Natural killer cell treated with Interleukin-12 subunit alpha and Interleukin-12 subunit beta and Interleukin-15 and Interleukin-18, amount 100 ng/mL, for 72 hours (primary cell): Measurements from ENCODE around the gene CACNA2D4. TPM values are rescaled to one million over a fixed set of nuclear protein-coding genes. Genes with fewer than 3 reads are reported as not detected.

Experiments used
- ATAC-seq, 2 donors: fragments of 150-1000 bp; cut with Tn5 transposase in 1 of 2; sonication (Bioruptor Pico), chemical (Tn5 transposase) in 1 of 2; 2 replicates each; pipeline ENCODE4 v1.10.0; 2021
- DNase-seq: peaks from one replicate; pipeline ENCODE4 v3.0.0; 2022; ENCODE audit warnings: low spot score
- H3K27ac Mint-ChIP-seq, 2 donors: 1 replicate in 1 of 2; 2 replicates in 1 of 2; pipeline ENCODE4 v1.8.0; 2022; ENCODE audit warnings: mixed read lengths in 2 of 2, mild to moderate bottlenecking in 1 of 2, moderate library complexity in 1 of 2
- H3K27me3 Mint-ChIP-seq, 2 donors: 1 replicate in 1 of 2; 2 replicates in 1 of 2; pipeline ENCODE4 v1.8.0; 2022; ENCODE audit warnings: mixed read lengths in 2 of 2
- H3K36me3 Mint-ChIP-seq: one replicate; pipeline ENCODE4 v1.8.0; 2022; ENCODE audit warnings: mixed read lengths
- H3K4me1 Mint-ChIP-seq, 2 donors: 1 replicate in 1 of 2; 2 replicates in 1 of 2; pipeline ENCODE4 v1.8.0; 2022; ENCODE audit warnings: low read depth in 2 of 2, mixed read lengths in 2 of 2, mild to moderate bottlenecking in 1 of 2
- H3K4me3 Mint-ChIP-seq: one replicate; pipeline ENCODE4 v1.8.0; 2022; ENCODE audit warnings: mixed read lengths
- H3K9me3 Mint-ChIP-seq: 2 replicates; pipeline ENCODE4 v1.8.0; 2022; ENCODE audit warnings: mixed read lengths
- total RNA-seq, 2 donors: library from RNA; stranded (reverse); gene quantifications; one replicate each; pipeline ENCODE4 v1.2.3, GENCODE V29; 2022

Gene CACNA2D4
- total RNA-seq, 2 donors from 2014 or later: 4.5 to 12.1 TPM

GRCh38 chr12:1929241-1929984 is 11.0 kb upstream of the CACNA2D4 start:
- H3K27me3 Mint-ChIP-seq: peaks cover 0 to 3% of the 10 kb centered on the region in 2 donors

GRCh38 chr12:1928439-1929121 is 10.1 kb upstream of the CACNA2D4 start:
- peaks cover 1 to 3% of the 10 kb centered on the region in 2 donors for H3K27me3 Mint-ChIP-seq
- H3K4me1 Mint-ChIP-seq: peaks cover 8 to 13% of the 10 kb centered on the region in 2 donors
- H3K9me3 Mint-ChIP-seq: no peaks in the 10 kb centered on the region
- ATAC-seq: no peak
- no peak overlapping the region for H3K27ac Mint-ChIP-seq
- H3K36me3 Mint-ChIP-seq: no peaks in the 10 kb centered on the region
- no peak for DNase-seq
- no peak overlapping the region for H3K4me3 Mint-ChIP-seq

More at GRCh38 chr12:1929241-1929984, 11.0 kb upstream of the CACNA2D4 start:
- Mint-ChIP-seq H3K9me3 (no peaks in the 10 kb centered on the region), H3K4me1 (peaks cover 7 to 11% of the 10 kb centered on the region in 2 donors), H3K36me3 (no peaks in the 10 kb centered on the region), H3K27ac (no peak overlapping the region), H3K4me3 (no peak overlapping the region)
- ATAC-seq: no peak
- no peak for DNase-seq

- no peaks in the 10 kb centered on the region for H3K36me3 Mint-ChIP-seq
- H3K27ac Mint-ChIP-seq: no peak overlapping the region
- DNase-seq (no peak), ATAC-seq (peak in 1 of 2 donors; percentile 7)
- H3K9me3 Mint-ChIP-seq: no peaks in the 10 kb centered on the region
- no peak overlapping the region for H3K4me3 Mint-ChIP-seq
- H3K4me1 Mint-ChIP-seq: peaks cover 8 to 13% of the 10 kb centered on the region in 2 donors
- peaks cover 3 to 7% of the 10 kb centered on the region in 2 donors for H3K27me3 Mint-ChIP-seq
Observed at GRCh38 chr12:1927751-1928351, 9.4 kb upstream of the CACNA2D4 start.

- peaks cover 8 to 13% of the 10 kb centered on the region in 2 donors for H3K4me1 Mint-ChIP-seq
- H3K27me3 Mint-ChIP-seq: peaks cover 3 to 7% of the 10 kb centered on the region in 2 donors
- H3K9me3 Mint-ChIP-seq: no peaks in the 10 kb centered on the region
- no peak overlapping the region for H3K4me3 Mint-ChIP-seq
- no peak for ATAC-seq
- no peak overlapping the region for H3K27ac Mint-ChIP-seq
- no peak for DNase-seq
- H3K36me3 Mint-ChIP-seq: no peaks in the 10 kb centered on the region
Observed at GRCh38 chr12:1927051-1927680, 8.7 kb upstream of the CACNA2D4 start.

GRCh38 chr12:1926251-1926657 is 7.8 kb upstream of the CACNA2D4 start:
- DNase-seq: no peak
- Mint-ChIP-seq H3K4me3 (no peak overlapping the region), H3K36me3 (no peaks in the 10 kb centered on the region), H3K27ac (no peak overlapping the region), H3K27me3 (peaks cover 3 to 7% of the 10 kb centered on the region in 2 donors), H3K4me1 (peaks cover 8 to 13% of the 10 kb centered on the region in 2 donors), H3K9me3 (no peaks in the 10 kb centered on the region)
- ATAC-seq: no peak

- Mint-ChIP-seq H3K9me3 (no peaks in the 10 kb centered on the region), H3K27ac (no peak overlapping the region), H3K4me1 (peaks cover 8 to 13% of the 10 kb centered on the region in 2 donors), H3K4me3 (no peak overlapping the region), H3K36me3 (no peaks in the 10 kb centered on the region), H3K27me3 (peaks cover 6 to 7% of the 10 kb centered on the region in 2 donors)
- peak in 1 of 2 donors; percentile 5 for ATAC-seq
- no peak for DNase-seq
Observed at GRCh38 chr12:1925684-1926006, 7.2 kb upstream of the CACNA2D4 start.

- ATAC-seq (no peak), DNase-seq (no peak)
- Mint-ChIP-seq H3K27me3 (peaks cover 6 to 7% of the 10 kb centered on the region in 2 donors), H3K27ac (peak overlapping the region in 1 of 2 donors; percentile 27), H3K36me3 (no peaks in the 10 kb centered on the region), H3K4me1 (peaks cover 8 to 11% of the 10 kb centered on the region in 2 donors), H3K4me3 (no peak overlapping the region), H3K9me3 (no peaks in the 10 kb centered on the region)
Observed at GRCh38 chr12:1924996-1925683, 6.7 kb upstream of the CACNA2D4 start.

GRCh38 chr12:1922985-1923384 is 4.5 kb upstream of the CACNA2D4 start:
- ATAC-seq (no peak), DNase-seq (no peak)
- no peak overlapping the region for H3K27ac Mint-ChIP-seq

GRCh38 chr12:1922075-1922709 is 3.7 kb upstream of the CACNA2D4 start:
- Mint-ChIP-seq H3K4me3 (no peak overlapping the region), H3K36me3 (no peaks in the 10 kb centered on the region), H3K27me3 (peaks cover 6 to 7% of the 10 kb centered on the region in 2 donors), H3K27ac (no peak overlapping the region), H3K4me1 (peaks cover 5 to 8% of the 10 kb centered on the region in 2 donors), H3K9me3 (no peaks in the 10 kb centered on the region)
- no peak for DNase-seq
- peak in 1 of 2 donors; percentile 26 for ATAC-seq

More at GRCh38 chr12:1922985-1923384, 4.5 kb upstream of the CACNA2D4 start:
- Mint-ChIP-seq H3K36me3 (no peaks in the 10 kb centered on the region), H3K9me3 (no peaks in the 10 kb centered on the region), H3K4me3 (no peak overlapping the region), H3K27me3 (peaks cover 6 to 7% of the 10 kb centered on the region in 2 donors), H3K4me1 (peaks cover 5 to 8% of the 10 kb centered on the region in 2 donors)

GRCh38 chr12:1920971-1921370 is 2.5 kb upstream of the CACNA2D4 start:
- no peaks in the 10 kb centered on the region for H3K9me3 Mint-ChIP-seq
- peaks cover 11 to 15% of the 10 kb centered on the region in 2 donors for H3K4me1 Mint-ChIP-seq
- H3K4me3 Mint-ChIP-seq: no peak overlapping the region
- no peak for DNase-seq
- H3K27me3 Mint-ChIP-seq: peaks cover 12 to 13% of the 10 kb centered on the region in 2 donors
- ATAC-seq: no peak
- H3K36me3 Mint-ChIP-seq: no peaks in the 10 kb centered on the region
- H3K27ac Mint-ChIP-seq: peak overlapping the region; percentile 7 to 20

- peaks cover 13 to 14% of the 10 kb centered on the region in 2 donors for H3K27me3 Mint-ChIP-seq
- peaks cover 14 to 19% of the 10 kb centered on the region in 2 donors for H3K4me1 Mint-ChIP-seq
- no peaks in the 10 kb centered on the region for H3K36me3 Mint-ChIP-seq
- no peaks in the 10 kb centered on the region for H3K9me3 Mint-ChIP-seq
- DNase-seq (no peak), ATAC-seq (no peak)
- H3K4me3 Mint-ChIP-seq: no peak overlapping the region
- peak overlapping the region; percentile 7 to 20 for H3K27ac Mint-ChIP-seq
Observed at GRCh38 chr12:1920436-1920835, 2.0 kb upstream of the CACNA2D4 start.

GRCh38 chr12:1919763-1920162 is 1.3 kb upstream of the CACNA2D4 start:
- Mint-ChIP-seq H3K4me3 (no peak overlapping the region), H3K4me1 (peaks cover 18 to 20% of the 10 kb centered on the region in 2 donors), H3K36me3 (no peaks in the 10 kb centered on the region), H3K27me3 (peaks cover 13 to 14% of the 10 kb centered on the region in 2 donors), H3K27ac (no peak overlapping the region), H3K9me3 (no peaks in the 10 kb centered on the region)
- DNase-seq: no peak
- no peak for ATAC-seq

- Mint-ChIP-seq H3K27me3 (peaks cover 11 to 13% of the 10 kb centered on the region in 2 donors), H3K36me3 (no peaks in the 10 kb centered on the region), H3K9me3 (no peaks in the 10 kb centered on the region), H3K27ac (no peak overlapping the region), H3K4me1 (peaks cover 14 to 16% of the 10 kb centered on the region in 2 donors), H3K4me3 (no peak overlapping the region)
- DNase-seq: no peak
- ATAC-seq: no peak
Observed at GRCh38 chr12:1919284-1919683, 832 bp upstream of the CACNA2D4 start.
